IPS-NIHi7 (cell line): Measurements from ENCODE around the gene PALLD.

ENCODE experiments used
- DNase-seq: peaks from one replicate; pipeline ENCODE4 v3.0.0; 2012; ENCODE audit warnings: mixed read lengths; ENCODE audit errors: extremely low spot score

PALLD gene

GRCh38 chr4:168870004-168870403 lies 373.2 kb downstream of the PALLD start:
- DNase-seq: no peak

GRCh38 chr4:168871632-168872031 lies 374.8 kb downstream of the PALLD start:
- no peak for DNase-seq

GRCh38 chr4:168874083-168874482 lies 377.2 kb downstream of the PALLD start:
- DNase-seq: no peak

GRCh38 chr4:168876106-168876505 lies 379.3 kb downstream of the PALLD start:
- no peak for DNase-seq

GRCh38 chr4:168877511-168878491 lies 380.9 kb downstream of the PALLD start:
- DNase-seq: peak; percentile 72

GRCh38 chr4:168878623-168879022 lies 381.8 kb downstream of the PALLD start:
- DNase-seq: no peak

GRCh38 chr4:168879188-168879587 lies 382.3 kb downstream of the PALLD start:
- no peak for DNase-seq

GRCh38 chr4:168880072-168880675 lies 383.3 kb downstream of the PALLD start:
- no peak for DNase-seq

GRCh38 chr4:168880811-168881595 lies 384.2 kb downstream of the PALLD start:
- DNase-seq: no peak

- DNase-seq: no peak
These were observed 385.0 kb downstream of the PALLD start for GRCh38 chr4:168881781-168882420.

GRCh38 chr4:168882650-168883233 lies 385.9 kb downstream of the PALLD start:
- no peak for DNase-seq

- no peak for DNase-seq
These were observed 386.7 kb downstream of the PALLD start for GRCh38 chr4:168883513-168883912.

- no peak for DNase-seq
These were observed 387.6 kb downstream of the PALLD start for GRCh38 chr4:168884251-168885124.

GRCh38 chr4:168885400-168885799 lies 388.5 kb downstream of the PALLD start:
- no peak for DNase-seq

- DNase-seq: no peak
These were observed 389.5 kb downstream of the PALLD start for GRCh38 chr4:168886351-168886750.

GRCh38 chr4:168887809-168888208 lies 391.0 kb downstream of the PALLD start:
- DNase-seq: no peak

GRCh38 chr4:168888715-168889215 lies 391.9 kb downstream of the PALLD start:
- DNase-seq: no peak

GRCh38 chr4:168891086-168891485 lies 394.2 kb downstream of the PALLD start:
- DNase-seq: no peak

GRCh38 chr4:168891688-168892087 lies 394.8 kb downstream of the PALLD start:
- DNase-seq: no peak

GRCh38 chr4:168892475-168892874 lies 395.6 kb downstream of the PALLD start:
- no peak for DNase-seq
